Measurements from ENCODE around the gene ERP44. TPM values are rescaled to one million over a fixed set of nuclear protein-coding genes. Genes with fewer than 3 reads are reported as not detected.

Gene ERP44
- total RNA-seq, 1 donor from 2014 or later, result 16.5 TPM

DNA sequence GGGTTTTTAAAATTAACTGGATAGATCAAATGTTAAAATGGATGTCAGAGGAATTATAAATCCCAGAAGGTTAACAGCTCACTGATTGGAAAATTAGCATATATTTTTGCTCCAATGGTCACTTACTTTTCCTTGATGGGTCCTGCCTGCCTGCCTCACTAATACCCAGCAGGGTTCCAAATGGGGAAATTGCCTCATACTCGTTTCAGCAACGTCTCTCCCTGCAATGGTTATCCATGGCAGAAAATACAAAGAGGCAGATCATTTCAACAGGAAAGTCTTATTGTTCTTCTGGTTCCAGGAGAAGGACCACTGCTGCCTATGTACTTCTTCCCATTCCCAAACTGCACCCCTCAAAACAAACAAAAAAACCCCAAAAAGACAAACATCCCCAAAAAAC is 71.3 kb downstream of the ERP44 start:
- TF ChIP-seq, protein P1, sequence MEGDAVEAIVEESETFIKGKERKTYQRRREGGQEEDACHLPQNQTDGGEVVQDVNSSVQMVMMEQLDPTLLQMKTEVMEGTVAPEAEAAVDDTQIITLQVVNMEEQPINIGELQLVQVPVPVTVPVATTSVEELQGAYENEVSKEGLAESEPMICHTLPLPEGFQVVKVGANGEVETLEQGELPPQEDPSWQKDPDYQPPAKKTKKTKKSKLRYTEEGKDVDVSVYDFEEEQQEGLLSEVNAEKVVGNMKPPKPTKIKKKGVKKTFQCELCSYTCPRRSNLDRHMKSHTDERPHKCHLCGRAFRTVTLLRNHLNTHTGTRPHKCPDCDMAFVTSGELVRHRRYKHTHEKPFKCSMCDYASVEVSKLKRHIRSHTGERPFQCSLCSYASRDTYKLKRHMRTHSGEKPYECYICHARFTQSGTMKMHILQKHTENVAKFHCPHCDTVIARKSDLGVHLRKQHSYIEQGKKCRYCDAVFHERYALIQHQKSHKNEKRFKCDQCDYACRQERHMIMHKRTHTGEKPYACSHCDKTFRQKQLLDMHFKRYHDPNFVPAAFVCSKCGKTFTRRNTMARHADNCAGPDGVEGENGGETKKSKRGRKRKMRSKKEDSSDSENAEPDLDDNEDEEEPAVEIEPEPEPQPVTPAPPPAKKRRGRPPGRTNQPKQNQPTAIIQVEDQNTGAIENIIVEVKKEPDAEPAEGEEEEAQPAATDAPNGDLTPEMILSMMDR (IDR thresholded peaks at IDR 0.05), result no peak
- ChIA-PET CTCF (interaction anchor here (0.6 to 3.5 kb wide), 11 partner anchors 11 to 863 kb away, joined by 3 to 22 read pairs (median 4); no protein-coding TSS in a partner anchor), POLR2A (no interaction called here)

DNA sequence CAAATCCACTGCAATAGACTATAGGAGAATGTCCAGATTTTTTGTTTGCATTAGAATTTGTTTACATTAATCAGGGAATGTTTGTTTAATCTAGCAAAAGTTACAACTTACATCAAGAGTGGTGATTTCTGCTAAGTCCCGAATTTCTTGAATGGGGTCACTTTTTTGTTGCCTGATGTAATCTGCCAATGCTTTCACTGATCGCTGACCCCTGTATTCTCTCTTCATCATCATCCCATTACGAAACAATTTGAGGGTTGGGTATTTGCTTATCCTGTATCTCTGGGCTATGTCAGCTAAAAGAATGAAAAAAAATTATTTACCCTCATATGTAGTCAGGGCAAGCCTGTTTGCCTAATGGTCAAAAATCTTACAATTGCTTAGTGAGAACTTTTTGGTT is 76.9 kb downstream of the ERP44 start:
- Mint-ChIP-seq H3K4me1 (peaks cover 3% of the 10 kb centered on the region), H3K27ac (no peak overlapping the region), H3K36me3 (ENCODE audit: low read depth) (peaks cover 63% of the 10 kb centered on the region), H3K9me3 (no peaks in the 10 kb centered on the region), H3K27me3 (no peaks in the 10 kb centered on the region), H3K4me3 (no peak overlapping the region)
- POLR2A ChIA-PET, result no interaction called here
- intact Hi-C loops (cut with micrococcal nuclease), result loop anchor here (10.0 kb wide), 1 partner anchor 1027 kb away; no protein-coding TSS in a partner anchor
- DNase-seq, result no peak
- no peak for ATAC-seq (ENCODE audit: low read depth)
- CTCF ChIA-PET, result no interaction called here
- TF ChIP-seq, protein P1 (IDR thresholded peaks at IDR 0.05), result no peak

More for the DNA sequence above, 71.3 kb downstream of the ERP44 start:
- intact Hi-C loops (cut with micrococcal nuclease), result loop anchor here (5.0 to 10.0 kb wide), 3 partner anchors 865 to 1285 kb away; no protein-coding TSS in a partner anchor
- no peaks in the 10 kb centered on the region for H3K9me3 Mint-ChIP-seq
- H3K27me3 Mint-ChIP-seq, result no peaks in the 10 kb centered on the region
- H3K36me3 Mint-ChIP-seq (ENCODE audit: low read depth), result peaks cover 32% of the 10 kb centered on the region
- H3K4me1 Mint-ChIP-seq, result peaks cover 32% of the 10 kb centered on the region
- DNase-seq (no peak), ATAC-seq (ENCODE audit: low read depth) (no peak)
- H3K4me3 Mint-ChIP-seq, result no peak overlapping the region
- H3K27ac Mint-ChIP-seq, result no peak overlapping the region

DNA sequence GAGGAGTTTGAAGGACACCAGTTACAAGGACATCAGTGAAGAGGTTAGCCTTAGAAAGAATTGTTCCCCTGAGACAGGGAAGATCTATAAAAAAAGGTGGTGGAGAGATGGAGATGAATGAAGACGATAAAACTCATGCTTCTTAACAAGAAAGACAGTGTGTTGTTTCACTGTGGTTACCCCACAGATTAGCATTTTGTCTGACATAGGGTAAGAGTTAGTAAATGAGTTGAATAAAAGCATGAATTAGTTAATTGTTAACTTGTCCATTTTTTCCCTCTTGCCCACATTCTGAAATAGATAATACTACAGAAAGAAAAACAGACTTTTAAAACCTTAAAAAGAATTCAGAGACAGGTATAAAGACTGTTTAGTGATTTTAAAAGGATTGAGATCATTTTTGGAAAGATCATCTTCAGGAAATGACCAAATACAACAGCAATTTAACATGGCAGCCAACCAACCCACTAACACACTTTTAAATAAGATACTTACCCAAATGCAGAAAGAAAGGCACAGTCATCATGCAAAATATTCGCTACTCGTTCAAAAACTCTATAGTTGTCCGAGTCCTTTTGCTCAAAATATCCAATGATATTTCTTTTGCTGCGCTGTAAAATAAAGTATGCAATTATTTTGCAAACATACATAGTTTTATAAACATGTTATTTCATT is 78.5 kb downstream of the ERP44 start:
- ATAC-seq (ENCODE audit: low read depth) (no peak), DNase-seq (no peak)
- no peak overlapping the region for H3K4me3 Mint-ChIP-seq
- intact Hi-C loops (cut with micrococcal nuclease), result loop anchor here (10.0 kb wide), 1 partner anchor 1025 kb away; no protein-coding TSS in a partner anchor
- H3K36me3 Mint-ChIP-seq (ENCODE audit: low read depth), result peaks cover 66% of the 10 kb centered on the region
- H3K27me3 Mint-ChIP-seq, result no peaks in the 10 kb centered on the region
- TF ChIP-seq, protein P1 (IDR thresholded peaks at IDR 0.05), result no peak
- no peaks in the 10 kb centered on the region for H3K9me3 Mint-ChIP-seq
- peaks cover under 1% of the 10 kb centered on the region for H3K4me1 Mint-ChIP-seq
- ChIA-PET CTCF (no interaction called here), POLR2A (no interaction called here)
- no peak overlapping the region for H3K27ac Mint-ChIP-seq

DNA sequence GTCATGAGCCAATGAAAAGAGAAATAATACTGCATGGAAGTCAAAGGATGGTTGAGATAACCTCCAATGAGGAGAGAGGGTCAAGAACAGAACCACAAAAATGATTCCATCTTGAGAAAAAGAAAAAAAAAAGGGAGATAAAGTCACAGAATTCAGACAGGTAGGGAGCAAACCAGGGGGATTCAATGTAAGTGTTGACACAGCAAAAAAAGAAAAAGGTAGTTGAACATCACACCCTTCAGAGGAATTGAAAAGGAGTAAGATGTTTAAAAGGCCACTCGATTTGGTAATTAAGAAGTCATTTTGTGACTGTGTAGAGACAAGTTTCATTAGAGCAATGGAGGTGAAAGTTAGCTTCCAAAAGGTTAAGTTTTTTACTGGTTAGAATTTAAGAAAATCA is 79.3 kb downstream of the ERP44 start:
- H3K27me3 Mint-ChIP-seq, result no peaks in the 10 kb centered on the region
- DNase-seq (no peak), ATAC-seq (ENCODE audit: low read depth) (no peak)
- TF ChIP-seq, protein P1 (IDR thresholded peaks at IDR 0.05), result no peak
- no peak overlapping the region for H3K27ac Mint-ChIP-seq
- no peaks in the 10 kb centered on the region for H3K4me1 Mint-ChIP-seq
- H3K36me3 Mint-ChIP-seq (ENCODE audit: low read depth), result peaks cover 65% of the 10 kb centered on the region
- no peaks in the 10 kb centered on the region for H3K9me3 Mint-ChIP-seq
- ChIA-PET CTCF (no interaction called here), POLR2A (no interaction called here)
- intact Hi-C loops (cut with micrococcal nuclease), result loop anchor here (10.0 kb wide), 1 partner anchor 1045 kb away; no protein-coding TSS in a partner anchor
- no peak overlapping the region for H3K4me3 Mint-ChIP-seq

DNA sequence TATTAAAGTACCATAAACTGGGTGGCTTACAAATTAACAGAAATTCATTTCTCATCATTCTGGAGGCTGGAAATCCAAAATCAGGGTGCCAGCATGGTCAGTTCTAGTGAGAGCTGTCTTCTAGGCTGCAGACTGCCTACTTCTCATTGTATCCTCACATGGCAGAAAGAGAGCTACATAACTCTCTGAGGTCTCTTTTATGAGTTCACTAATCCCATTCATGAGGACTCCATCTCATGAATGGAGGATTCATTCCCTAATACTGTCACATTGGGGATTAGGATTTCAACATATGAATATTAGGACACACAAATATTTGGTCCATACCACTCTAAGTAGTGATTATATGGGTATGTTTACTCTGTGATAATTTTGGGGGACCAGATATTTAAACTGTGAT is 84.0 kb downstream of the ERP44 start:
- H3K36me3 Mint-ChIP-seq (ENCODE audit: low read depth), result peaks cover 72% of the 10 kb centered on the region
- H3K4me1 Mint-ChIP-seq, result no peaks in the 10 kb centered on the region
- intact Hi-C loops (cut with micrococcal nuclease), result loop anchor here (5.0 to 10.0 kb wide), 3 partner anchors 193 to 1168 kb away; partner anchors contain the start of gene NR4A3
- ATAC-seq (ENCODE audit: low read depth), result no peak
- no peak overlapping the region for H3K4me3 Mint-ChIP-seq
- H3K27ac Mint-ChIP-seq, result no peak overlapping the region
- ChIA-PET CTCF (interaction anchor here (1.1 kb wide), 1 partner anchor 783 kb away, joined by 4 read pairs; no protein-coding TSS in a partner anchor), POLR2A (no interaction called here)
- peaks cover 7% of the 10 kb centered on the region for H3K9me3 Mint-ChIP-seq
- DNase-seq, result no peak
- H3K27me3 Mint-ChIP-seq, result no peaks in the 10 kb centered on the region
- TF ChIP-seq, protein P1 (IDR thresholded peaks at IDR 0.05), result no peak

Data from activated B cell treated with CpG ODN at 0.5 μM for 24 hours (primary cell).